PC-9 (cell line): ENCODE results near the gene PCGF3. TPM values are rescaled to one million over a fixed set of nuclear protein-coding genes. Genes with fewer than 3 reads are reported as not detected.

Experiments
- BruUV-seq: library from RNA; stranded (reverse); fragments of 400-500 nt; replicated peaks from 2 replicates; lab custom pipeline; 2021; lab: Mats Ljungman, UMichigan
- CTCF ChIA-PET: fragments of 300-600 bp; sonication (Branson Sonifier 250); formaldehyde crosslinking; loops from one replicate; lab custom pipeline; 2022; ENCODE audit warnings: antibody characterized with exemption; lab: Charles Lee
- POLR2A ChIA-PET: fragments of 300-600 bp; sonication (Branson Sonifier 250); formaldehyde crosslinking; loops from one replicate; lab custom pipeline; 2022; ENCODE audit warnings: antibody characterized with exemption; ENCODE audit not compliant: unreplicated experiment; lab: Charles Lee
- DNase-seq, 2 experiments: peaks; one replicate each; pipeline versions ENCODE4 v3.0.0 to v3.0.0-alpha.2; 2015 to 2022; ENCODE audit warnings: mixed read lengths in 1 of 2
- H2AFZ ChIP-seq: fragments of 200-600 bp; sonication (generic); 2 replicates; pipeline ENCODE4 v1.8.1; 2017; ENCODE audit warnings: antibody characterized with exemption
- H3F3A ChIP-seq: fragments of 200-600 bp; sonication (generic); 2 replicates; pipeline ENCODE4 v1.8.1; 2017; ENCODE audit warnings: antibody characterized with exemption, mild to moderate bottlenecking, low read depth; ENCODE audit not compliant: insufficient read depth
- H3K27ac ChIP-seq: fragments of 200-600 bp; sonication (generic); 2 replicates; pipeline ENCODE4 v1.6.1; 2016; ENCODE audit warnings: mixed run types
- H3K27me3 ChIP-seq: fragments of 200-600 bp; sonication (generic); 2 replicates; pipeline ENCODE4 v1.6.1; 2016; ENCODE audit warnings: low read depth, mixed run types; ENCODE audit not compliant: insufficient read depth
- H3K36me3 ChIP-seq: fragments of 200-600 bp; sonication (generic); 2 replicates; pipeline ENCODE4 v1.6.1; 2016; ENCODE audit warnings: low read depth, mixed run types
- H3K4me1 ChIP-seq: fragments of 200-600 bp; sonication (generic); replicated peaks from 2 replicates; pipeline ENCODE4 v1.6.1; 2016; ENCODE audit warnings: mixed run types; ENCODE audit not compliant: insufficient read depth
- H3K4me2 ChIP-seq: fragments of 200-600 bp; sonication (generic); 2 replicates; pipeline ENCODE4 v1.6.1; 2017; ENCODE audit warnings: mixed run types
- H3K4me3 ChIP-seq: fragments of 200-600 bp; sonication (generic); 2 replicates; pipeline ENCODE4 v1.6.1; 2016; ENCODE audit warnings: mixed run types
- H3K79me2 ChIP-seq: fragments of 200-600 bp; sonication (generic); 2 replicates; pipeline ENCODE4 v1.6.1; 2017; ENCODE audit warnings: low read depth, mixed run types
- H3K9me2 ChIP-seq: fragments of 200-600 bp; sonication (generic); 2 replicates; pipeline ENCODE4 v1.8.1; 2017; ENCODE audit warnings: mild to moderate bottlenecking; ENCODE audit not compliant: insufficient read depth
- H3K9me3 ChIP-seq: fragments of 200-600 bp; sonication (generic); 2 replicates; pipeline ENCODE4 v1.8.1; 2016; ENCODE audit warnings: low read depth; ENCODE audit not compliant: insufficient read depth
- H4K20me1 ChIP-seq: fragments of 200-600 bp; sonication (generic); 2 replicates; pipeline ENCODE4 v1.8.1; 2017; ENCODE audit not compliant: insufficient read depth
- CTCF ChIP-seq: fragments of 200-600 bp; sonication (generic); conservative IDR thresholded peaks from 2 replicates; pipeline ENCODE4 v1.6.1; 2017; ENCODE audit warnings: mixed run types, antibody characterized with exemption, mild to moderate bottlenecking, moderate library complexity
- EZH2 ChIP-seq: fragments of 200-600 bp; sonication (generic); IDR thresholded peaks from 2 replicates; pipeline ENCODE4 v1.8.0; 2017; ENCODE audit warnings: antibody characterized with exemption, low read depth
- intact Hi-C: fragments of 100-400 bp; cut with micrococcal nuclease; formaldehyde crosslinking; loops from one replicate; pipeline ENCODE4 v1.10.0; 2022; ENCODE audit not compliant: unreplicated experiment
- total RNA-seq: library from RNA; stranded (reverse); gene quantifications from 2 replicates; pipeline ENCODE4 v1.2.3, GENCODE V29; 2021

The PCGF3 gene
- total RNA-seq, 1 experiment from 2014 or later, result 60.8 TPM

DNA sequence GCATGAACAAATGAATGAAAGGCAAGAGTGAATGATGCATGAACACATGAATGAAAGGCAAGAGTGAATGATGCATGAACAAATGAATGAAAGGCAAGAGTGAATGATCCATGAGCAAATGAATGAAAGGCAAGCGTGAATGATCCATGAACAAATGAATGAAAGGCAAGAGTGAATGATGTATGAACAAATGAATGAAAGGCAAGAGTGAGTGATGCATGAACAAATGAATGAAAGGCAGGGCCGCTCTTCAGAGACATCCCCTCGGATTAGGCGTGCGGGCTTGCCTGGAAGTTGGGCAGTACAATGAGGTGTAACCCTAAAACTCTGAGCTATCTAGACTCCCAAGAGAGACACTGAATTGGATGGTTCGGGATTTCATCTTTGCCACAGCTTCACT is 3.7 kb downstream of the PCGF3 start:
- peaks cover 8% of the 10 kb centered on the region for H3F3A ChIP-seq
- H3K4me1 ChIP-seq, result 0 out of 2 replicates have a peak, but pooled peaks cover 5% of the 10 kb centered on the region
- H3K27ac ChIP-seq, result no peak overlapping the region
- no peaks in the 10 kb centered on the region for H3K36me3 ChIP-seq
- BruUV-seq, result no TSS peak
- no peaks in the 10 kb centered on the region for H3K27me3 ChIP-seq
- no peak overlapping the region for H2AFZ ChIP-seq
- H3K79me2 ChIP-seq, result peaks cover 72% of the 10 kb centered on the region
- no peak for DNase-seq
- intact Hi-C loops, result no loop called here
- CTCF ChIA-PET, result no interaction called here
- H3K9me3 ChIP-seq, result no peaks in the 10 kb centered on the region
- no peak overlapping the region for H3K4me3 ChIP-seq
- H4K20me1 ChIP-seq, result peaks cover 43% of the 10 kb centered on the region
- TF ChIP-seq EZH2 (no peak), CTCF (no peak)
- POLR2A ChIA-PET, result no interaction called here
- H3K4me2 ChIP-seq, result no peak overlapping the region
- no peaks in the 10 kb centered on the region for H3K9me2 ChIP-seq

- Histone ChIP-seq H3K36me3 (no peaks in the 10 kb centered on the region), H3K4me1 (0 out of 2 replicates have a peak, but pooled peaks cover 5% of the 10 kb centered on the region), H3K27me3 (no peaks in the 10 kb centered on the region), H3K27ac (no peak overlapping the region), H3K4me3 (no peak overlapping the region), H3K4me2 (no peak overlapping the region), H3K79me2 (peaks cover 80% of the 10 kb centered on the region), H3K9me2 (no peaks in the 10 kb centered on the region), H2AFZ (no peak overlapping the region), H3F3A (peaks cover 8% of the 10 kb centered on the region), H3K9me3 (no peaks in the 10 kb centered on the region), H4K20me1 (peaks cover 47% of the 10 kb centered on the region)
- BruUV-seq, result no TSS peak
- intact Hi-C loops, result no loop called here
- no peak for DNase-seq
- TF ChIP-seq CTCF (no peak), EZH2 (no peak)
- ChIA-PET CTCF (no interaction called here), POLR2A (no interaction called here)
Observed at GRCh38 chr4:710116-710515, 4.5 kb downstream of the PCGF3 start.

GRCh38 chr4:710916-711315 is 5.3 kb downstream of the PCGF3 start:
- H3F3A ChIP-seq, result peaks cover 8% of the 10 kb centered on the region
- peaks cover 47% of the 10 kb centered on the region for H4K20me1 ChIP-seq

More at GRCh38 chr4:710916-711315, 5.3 kb downstream of the PCGF3 start:
- 0 out of 2 replicates have a peak, but pooled peaks cover 5% of the 10 kb centered on the region for H3K4me1 ChIP-seq
- H2AFZ ChIP-seq, result no peak overlapping the region
- no peaks in the 10 kb centered on the region for H3K9me3 ChIP-seq
- H3K36me3 ChIP-seq, result no peaks in the 10 kb centered on the region
- BruUV-seq, result no TSS peak
- POLR2A ChIA-PET, result no interaction called here
- H3K4me3 ChIP-seq, result no peak overlapping the region
- H3K79me2 ChIP-seq, result peaks cover 79% of the 10 kb centered on the region
- H3K27ac ChIP-seq, result no peak overlapping the region
- no peak overlapping the region for H3K4me2 ChIP-seq
- H3K9me2 ChIP-seq, result no peaks in the 10 kb centered on the region
- no peak for DNase-seq
- intact Hi-C loops, result no loop called here
- CTCF ChIA-PET, result no interaction called here
- no peak for TF ChIP-seq CTCF
- TF ChIP-seq EZH2, result no peak
- no peaks in the 10 kb centered on the region for H3K27me3 ChIP-seq
